ENCODE measurements around the gene EXOC2.

EXOC2 gene

DNA sequence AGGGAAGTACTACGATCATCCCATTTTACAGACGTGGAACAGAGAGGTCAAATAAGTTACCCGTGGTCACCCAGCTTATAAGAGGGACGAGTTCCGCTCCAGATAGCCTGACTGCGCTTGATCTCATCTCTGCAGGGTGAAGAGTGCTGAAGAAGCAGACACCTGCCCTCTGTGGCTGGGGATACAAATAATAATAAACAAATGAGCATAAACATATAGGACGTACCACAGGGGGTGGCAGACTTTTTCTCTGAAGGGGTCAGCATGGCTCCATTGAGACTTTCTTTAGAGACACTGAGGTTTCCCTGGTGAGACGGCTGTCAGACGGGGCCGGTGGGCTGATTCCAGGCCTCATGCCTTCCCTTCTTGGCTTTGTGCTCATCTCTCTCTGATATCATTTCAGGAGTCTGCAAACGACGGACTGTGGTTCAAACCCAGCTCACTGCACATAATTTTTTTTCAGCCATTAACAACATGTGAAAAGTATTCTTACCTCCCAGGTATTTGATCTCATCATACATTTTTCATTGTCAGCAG, 254.2 kb downstream of the EXOC2 start:
- H3K4me3 ChIP-seq (ENCODE audit: low read depth, low read length): no peak overlapping the region
- no peaks in the 10 kb centered on the region for H3K9me3 ChIP-seq (ENCODE audit: severe bottlenecking)
- H3K27me3 ChIP-seq (ENCODE audit: insufficient read depth, low read depth, severe bottlenecking): no peaks in the 10 kb centered on the region
- no peaks in the 10 kb centered on the region for H3K36me3 ChIP-seq
- no peak for DNase-seq
- TF ChIP-seq, protein P1, sequence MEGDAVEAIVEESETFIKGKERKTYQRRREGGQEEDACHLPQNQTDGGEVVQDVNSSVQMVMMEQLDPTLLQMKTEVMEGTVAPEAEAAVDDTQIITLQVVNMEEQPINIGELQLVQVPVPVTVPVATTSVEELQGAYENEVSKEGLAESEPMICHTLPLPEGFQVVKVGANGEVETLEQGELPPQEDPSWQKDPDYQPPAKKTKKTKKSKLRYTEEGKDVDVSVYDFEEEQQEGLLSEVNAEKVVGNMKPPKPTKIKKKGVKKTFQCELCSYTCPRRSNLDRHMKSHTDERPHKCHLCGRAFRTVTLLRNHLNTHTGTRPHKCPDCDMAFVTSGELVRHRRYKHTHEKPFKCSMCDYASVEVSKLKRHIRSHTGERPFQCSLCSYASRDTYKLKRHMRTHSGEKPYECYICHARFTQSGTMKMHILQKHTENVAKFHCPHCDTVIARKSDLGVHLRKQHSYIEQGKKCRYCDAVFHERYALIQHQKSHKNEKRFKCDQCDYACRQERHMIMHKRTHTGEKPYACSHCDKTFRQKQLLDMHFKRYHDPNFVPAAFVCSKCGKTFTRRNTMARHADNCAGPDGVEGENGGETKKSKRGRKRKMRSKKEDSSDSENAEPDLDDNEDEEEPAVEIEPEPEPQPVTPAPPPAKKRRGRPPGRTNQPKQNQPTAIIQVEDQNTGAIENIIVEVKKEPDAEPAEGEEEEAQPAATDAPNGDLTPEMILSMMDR (IDR thresholded peaks at IDR 0.05; ENCODE audit: low read depth, low read length): no peak
- no peak overlapping the region for H3K27ac ChIP-seq

DNA sequence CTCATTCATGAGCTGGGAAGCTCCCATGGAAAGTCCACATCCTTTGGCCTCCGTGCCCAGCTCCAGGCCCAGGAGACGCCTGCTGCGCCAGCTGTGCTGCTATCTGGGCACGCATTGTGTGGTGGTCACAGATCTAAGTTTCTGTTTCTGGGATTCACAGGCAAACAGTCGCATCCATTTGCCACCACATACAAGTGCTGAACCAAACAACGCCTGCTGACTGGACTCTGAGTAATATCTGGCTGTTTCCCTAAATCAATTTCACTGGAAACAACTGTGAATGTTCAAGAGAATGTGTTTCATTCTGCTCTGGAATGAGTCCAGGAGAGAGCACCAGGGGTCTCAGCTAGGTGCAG, 255.9 kb downstream of the EXOC2 start:
- TF ChIP-seq, protein P1 (IDR thresholded peaks at IDR 0.05; ENCODE audit: low read depth, low read length): no peak
- DNase-seq: no peak
- H3K27me3 ChIP-seq (ENCODE audit: insufficient read depth, low read depth, severe bottlenecking): no peaks in the 10 kb centered on the region
- H3K27ac ChIP-seq: no peak overlapping the region
- H3K9me3 ChIP-seq (ENCODE audit: severe bottlenecking): no peaks in the 10 kb centered on the region
- H3K4me3 ChIP-seq (ENCODE audit: low read depth, low read length): no peak overlapping the region
- no peaks in the 10 kb centered on the region for H3K36me3 ChIP-seq

DNA sequence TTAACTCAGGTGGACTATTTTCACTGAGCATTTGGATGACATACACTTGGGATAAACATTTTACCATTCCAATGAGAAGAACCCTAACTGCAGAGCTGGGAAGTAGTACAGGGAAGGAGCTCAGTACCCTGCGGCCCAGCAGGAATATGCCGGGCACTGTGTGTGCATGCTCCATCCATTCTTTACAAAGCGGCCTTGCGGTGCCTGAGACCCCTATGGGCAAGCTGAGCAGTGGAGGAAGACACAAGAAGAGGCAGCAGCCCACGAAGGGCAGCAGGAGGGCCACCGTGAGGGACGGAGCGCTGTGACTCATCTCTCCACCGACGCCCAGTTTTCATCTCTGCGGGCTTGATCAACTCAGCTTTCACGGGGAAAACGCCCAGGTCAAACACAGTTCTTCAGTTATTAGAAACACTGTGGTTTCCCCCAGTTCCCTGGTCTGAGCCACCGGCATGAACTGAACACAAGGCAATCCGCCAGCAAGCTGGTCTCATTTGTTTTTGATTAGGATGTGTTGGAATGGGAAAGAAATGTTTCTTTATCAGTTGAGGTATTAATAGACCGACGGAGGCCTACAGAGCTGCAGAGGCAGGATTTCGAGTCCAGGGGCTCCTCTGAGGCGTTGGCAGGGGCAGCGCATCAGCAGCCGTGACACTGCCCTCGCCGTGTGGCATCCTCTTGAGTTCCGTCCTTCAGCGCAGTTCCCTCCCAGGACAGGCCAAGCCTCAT, 256.5 kb downstream of the EXOC2 start:
- Histone ChIP-seq H3K27ac (no peak overlapping the region), H3K36me3 (no peaks in the 10 kb centered on the region), H3K9me3 (ENCODE audit: severe bottlenecking) (no peaks in the 10 kb centered on the region), H3K4me3 (ENCODE audit: low read depth, low read length) (no peak overlapping the region), H3K27me3 (ENCODE audit: insufficient read depth, low read depth, severe bottlenecking) (no peaks in the 10 kb centered on the region)
- DNase-seq: no peak
- TF ChIP-seq, protein P1 (IDR thresholded peaks at IDR 0.05; ENCODE audit: low read depth, low read length): no peak

DNA sequence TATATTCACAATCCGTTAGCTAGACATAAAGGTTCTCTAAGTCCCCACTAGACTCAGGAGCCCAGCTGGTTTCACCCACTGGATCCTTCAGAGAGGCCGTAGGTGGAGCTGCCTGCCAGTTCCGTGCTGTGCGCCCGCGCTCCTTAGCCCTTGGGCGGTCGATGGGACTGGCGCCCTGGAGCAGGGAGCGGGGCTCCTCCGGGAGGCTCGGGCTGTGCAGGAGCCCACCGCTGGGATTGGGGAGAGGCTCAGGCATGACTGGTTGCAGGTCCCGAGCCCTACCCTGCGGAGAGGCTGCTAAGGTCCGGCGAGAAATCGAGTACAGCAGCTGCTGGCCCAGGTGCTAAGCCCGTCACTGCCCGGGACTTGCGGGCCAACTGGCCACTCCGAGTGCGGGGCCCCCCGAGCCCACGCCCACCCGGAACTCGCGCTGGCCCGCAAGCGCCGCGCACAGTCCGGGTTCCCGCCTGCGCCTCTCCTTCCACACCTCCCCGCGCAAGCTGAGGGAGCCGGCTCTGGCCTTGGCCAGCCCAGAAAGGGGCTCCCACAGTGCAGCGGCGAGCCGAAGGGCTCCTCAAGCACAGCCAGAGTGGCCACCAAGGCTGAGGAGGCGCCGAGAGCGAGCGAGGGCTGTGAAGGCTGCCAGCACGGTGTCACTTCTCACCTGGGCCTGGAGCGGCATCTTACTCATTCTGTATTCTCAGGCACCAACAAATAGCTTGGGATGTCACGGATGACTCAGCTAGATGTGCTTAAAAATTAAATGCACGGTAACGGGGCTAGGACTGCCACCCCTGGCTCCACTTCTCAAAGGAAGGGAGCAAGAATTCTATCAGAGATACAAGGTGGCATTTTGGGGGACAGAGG, 257.3 kb downstream of the EXOC2 start:
- no peak for DNase-seq
- TF ChIP-seq, protein P1 (IDR thresholded peaks at IDR 0.05; ENCODE audit: low read depth, low read length): no peak
- Histone ChIP-seq H3K36me3 (no peaks in the 10 kb centered on the region), H3K4me3 (ENCODE audit: low read depth, low read length) (no peak overlapping the region), H3K27ac (no peak overlapping the region), H3K9me3 (ENCODE audit: severe bottlenecking) (no peaks in the 10 kb centered on the region), H3K27me3 (ENCODE audit: insufficient read depth, low read depth, severe bottlenecking) (no peaks in the 10 kb centered on the region)
